GM20431 (cell line): ENCODE results near the gene MED9.
"Not testable (repeated sequence)": the region's sequence is repeated elsewhere in the genome, so short reads cannot be mapped to it uniquely, and the experiment has no call there.

Experiments
- in situ Hi-C: fragments of 300-500 bp; cut with MseI, MboI; formaldehyde crosslinking; loops from one replicate; pipeline ENCODE4 v1.15.0; 2020; ENCODE audit warnings: low sequenced_read_pairs; ENCODE audit not compliant: unreplicated experiment

MED9 gene

GRCh38 chr17:17454276-17454675, 22.5 kb upstream of the MED9 start:
- in situ Hi-C loops, result no loop called here

- in situ Hi-C loops, result not testable (repeated sequence)
These were observed 22.1 kb upstream of the MED9 start for GRCh38 chr17:17454700-17455099.

- in situ Hi-C loops, result no loop called here
These were observed 21.6 kb upstream of the MED9 start for GRCh38 chr17:17455173-17455572.

- in situ Hi-C loops, result no loop called here
These were observed 20.5 kb upstream of the MED9 start for GRCh38 chr17:17456251-17456650.

DNA sequence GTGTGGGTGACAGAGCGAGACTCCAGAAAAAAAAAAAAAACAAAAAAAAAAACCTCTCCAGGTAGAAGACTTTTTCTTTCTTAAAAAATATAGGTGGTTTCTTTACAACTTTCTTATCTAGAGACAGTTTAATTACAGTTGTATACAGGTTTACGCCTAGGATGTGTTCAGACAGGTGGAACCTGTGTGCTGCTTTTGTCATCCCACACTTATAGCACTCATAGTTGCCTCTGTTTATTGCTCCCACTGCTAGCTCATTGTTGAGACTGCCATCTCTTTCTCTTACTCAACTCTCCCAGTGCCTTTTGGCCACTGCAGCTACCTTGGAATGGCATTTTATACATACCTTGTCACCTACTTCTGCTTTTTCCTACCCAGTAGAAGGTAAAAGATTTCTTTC, 19.1 kb upstream of the MED9 start:
- in situ Hi-C loops, result no loop called here

DNA sequence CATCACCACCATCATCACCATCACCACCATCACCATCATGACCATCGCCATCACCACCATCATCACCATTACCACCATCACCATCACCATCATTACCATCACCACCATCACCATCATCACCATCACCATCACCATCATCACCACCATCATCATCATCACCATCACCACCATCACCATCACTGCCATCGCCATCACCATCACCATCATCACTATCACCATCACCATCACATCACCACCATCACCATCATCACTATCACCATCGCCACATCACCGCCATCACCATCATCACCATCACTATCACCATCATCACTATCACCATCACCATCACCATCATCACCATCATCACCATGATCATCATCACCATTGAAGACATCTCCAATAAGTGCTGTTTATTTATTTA, 16.8 kb upstream of the MED9 start:
- in situ Hi-C loops, result no loop called here

DNA sequence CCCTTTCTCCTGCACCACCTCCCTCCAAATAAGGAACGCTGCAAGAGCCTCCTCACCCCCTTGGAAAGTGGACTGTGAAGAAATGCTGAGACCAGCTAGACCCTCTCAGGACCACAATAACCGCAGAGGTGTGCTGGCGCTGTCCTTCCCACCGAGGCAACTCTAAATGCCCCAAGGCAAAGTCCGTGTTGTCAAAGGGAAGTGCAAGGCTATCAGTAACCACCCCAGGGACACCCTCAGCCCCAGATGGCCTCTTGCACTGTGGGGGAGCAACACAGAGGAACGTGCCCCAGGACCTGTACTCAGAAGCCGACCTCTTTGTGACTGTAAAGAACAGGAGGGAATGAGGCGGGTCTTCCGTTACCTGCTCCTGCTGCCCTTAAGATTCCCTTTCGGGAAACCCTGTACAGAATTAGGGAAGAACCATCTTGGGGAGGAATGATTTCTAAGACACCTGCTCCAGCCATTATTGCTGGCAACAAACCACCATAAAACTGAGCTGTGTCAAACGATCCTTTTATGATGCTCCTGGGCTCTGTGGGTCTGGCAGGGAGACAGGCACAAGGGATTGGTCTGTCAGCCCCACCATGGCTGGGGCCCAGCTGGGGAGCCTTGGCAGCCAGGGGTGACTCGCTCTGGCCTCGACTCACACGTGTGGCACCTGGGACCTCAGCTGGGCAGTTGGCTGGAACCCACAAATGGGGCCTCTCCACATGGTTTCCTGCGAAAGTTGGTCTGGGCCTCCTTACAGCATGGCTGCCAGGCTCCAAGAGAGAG, 14.6 kb upstream of the MED9 start:
- in situ Hi-C loops, result no loop called here

DNA sequence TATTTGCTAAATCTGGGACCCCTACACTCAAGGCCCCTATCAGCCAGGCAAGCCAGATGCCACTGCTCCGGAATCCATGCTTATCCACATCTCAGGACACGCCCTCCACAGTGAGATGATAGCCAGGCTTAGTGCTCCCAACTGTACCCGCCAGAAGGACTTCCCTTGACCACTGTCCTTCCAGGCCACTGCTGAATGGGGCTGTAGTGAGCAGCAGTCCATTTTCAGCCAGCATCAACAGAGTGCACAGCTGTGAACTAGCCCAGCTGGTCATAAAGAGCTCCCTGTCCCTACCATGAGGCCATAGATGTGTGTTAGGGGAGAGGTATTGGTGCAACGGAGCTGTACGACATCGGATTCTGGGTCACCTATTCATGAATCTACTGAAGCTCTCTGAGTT, 13.0 kb upstream of the MED9 start:
- in situ Hi-C loops, result no loop called here

- in situ Hi-C loops, result not testable (repeated sequence)
These were observed 10.9 kb upstream of the MED9 start for GRCh38 chr17:17465878-17466277.

- in situ Hi-C loops, result no loop called here
These were observed 10.3 kb upstream of the MED9 start for GRCh38 chr17:17466511-17466910.

DNA sequence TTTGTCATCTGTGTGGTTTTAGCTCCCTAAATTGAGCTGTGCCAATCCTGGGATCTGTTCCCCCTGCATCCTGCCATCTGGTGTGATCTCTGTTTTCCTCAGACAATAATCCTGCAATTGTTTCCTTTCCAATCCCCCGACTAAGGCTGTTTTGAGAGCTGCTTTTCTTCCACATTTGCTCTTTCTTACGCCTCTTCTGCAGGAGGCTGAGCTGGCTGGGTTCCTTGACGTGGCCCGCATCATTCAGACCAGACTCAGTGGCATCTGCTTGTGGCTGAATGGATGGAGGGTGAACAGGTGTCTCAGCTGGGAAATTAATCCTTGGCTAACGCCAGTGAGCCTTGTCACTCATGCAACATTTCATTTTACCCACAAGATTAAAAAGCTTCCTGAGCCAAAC, 9.8 kb upstream of the MED9 start:
- in situ Hi-C loops, result no loop called here

DNA sequence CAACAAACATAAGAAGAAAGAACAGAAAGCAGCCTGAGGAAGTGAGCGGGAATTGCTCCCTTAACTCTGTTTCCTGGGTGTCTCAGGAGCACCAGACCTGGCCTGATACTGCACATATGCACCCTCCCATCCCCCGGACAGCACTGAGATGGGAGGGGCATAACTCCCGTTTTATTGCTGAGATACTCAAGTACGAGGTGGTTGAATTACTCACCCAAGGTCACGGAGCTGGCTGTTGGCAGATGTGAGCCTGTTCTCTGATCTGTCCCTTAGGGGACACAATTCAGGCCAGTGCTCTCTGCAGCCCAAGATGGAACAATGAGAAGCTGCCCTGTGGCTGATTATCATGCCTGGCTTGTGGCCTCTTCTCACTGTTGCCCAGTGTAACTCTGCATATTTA, 9.1 kb upstream of the MED9 start:
- in situ Hi-C loops, result no loop called here

- in situ Hi-C loops, result no loop called here
These were observed 8.4 kb upstream of the MED9 start for GRCh38 chr17:17468217-17469010.

GRCh38 chr17:17469358-17469757, 7.4 kb upstream of the MED9 start:
- in situ Hi-C loops, result no loop called here

DNA sequence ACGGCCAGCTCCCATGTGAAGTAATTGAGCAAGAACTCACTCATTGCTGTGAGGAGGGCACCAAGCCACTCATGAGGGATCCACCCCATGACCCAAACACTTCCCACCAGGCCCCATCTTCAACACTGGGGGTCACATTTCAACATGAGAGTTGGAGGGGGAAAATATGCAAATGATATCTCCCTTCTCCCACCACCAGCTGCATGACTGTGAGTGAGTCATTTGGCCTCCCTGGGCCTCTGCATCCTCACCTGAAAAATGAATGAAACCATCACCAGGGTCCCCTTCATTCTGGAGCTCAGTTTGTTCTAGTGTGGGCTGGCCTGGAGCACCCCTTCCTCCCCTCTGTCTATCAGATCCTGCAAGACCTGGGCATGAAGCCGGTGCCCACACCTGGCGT, 6.8 kb upstream of the MED9 start:
- in situ Hi-C loops, result no loop called here

DNA sequence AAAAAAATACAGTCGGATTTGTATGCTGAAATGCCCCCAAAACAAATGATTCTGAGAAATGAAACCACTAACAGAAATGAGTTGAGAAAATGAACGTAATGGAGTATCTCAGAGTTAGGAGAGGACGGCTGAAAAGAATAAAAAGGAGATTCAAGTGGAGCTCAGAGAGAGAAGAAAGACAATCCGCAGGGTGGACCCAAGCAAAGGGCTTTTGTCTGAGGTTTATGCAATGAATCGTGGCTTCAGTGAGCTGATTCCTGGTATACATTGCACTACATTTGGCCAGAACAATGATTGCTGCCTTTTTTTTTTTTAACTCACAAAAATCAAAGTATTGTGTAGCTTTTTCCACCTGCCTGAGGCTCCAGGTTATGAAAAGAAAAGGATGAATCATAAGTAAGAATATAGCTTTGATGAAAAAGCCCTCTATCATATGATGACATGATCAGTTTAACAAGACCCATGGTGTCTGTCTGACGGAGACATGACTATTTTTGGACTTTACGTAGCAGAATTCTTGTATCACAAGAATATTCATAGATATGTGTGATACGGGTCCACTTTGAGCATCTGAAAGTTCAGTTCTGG, 4.4 kb upstream of the MED9 start:
- in situ Hi-C loops, result no loop called here

DNA sequence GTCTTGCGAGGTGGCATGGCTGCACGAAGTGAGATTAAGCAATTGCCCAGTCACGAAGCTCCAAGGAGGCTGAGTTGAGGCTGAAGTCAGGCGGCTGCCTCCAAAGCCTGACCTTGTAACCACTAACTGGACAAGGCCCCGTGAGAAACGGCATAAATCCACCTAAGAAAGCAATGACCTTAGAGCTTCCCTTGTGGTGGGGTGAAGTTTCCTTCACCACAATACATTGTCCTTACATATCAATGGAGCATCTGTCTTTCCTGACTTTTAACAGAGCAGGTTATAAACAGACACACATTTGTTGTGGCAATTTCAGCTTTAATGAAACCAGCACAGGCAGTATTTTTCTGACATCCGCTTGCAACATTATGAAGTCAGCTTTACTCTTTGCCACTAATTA, 2.5 kb upstream of the MED9 start:
- in situ Hi-C loops, result no loop called here

DNA sequence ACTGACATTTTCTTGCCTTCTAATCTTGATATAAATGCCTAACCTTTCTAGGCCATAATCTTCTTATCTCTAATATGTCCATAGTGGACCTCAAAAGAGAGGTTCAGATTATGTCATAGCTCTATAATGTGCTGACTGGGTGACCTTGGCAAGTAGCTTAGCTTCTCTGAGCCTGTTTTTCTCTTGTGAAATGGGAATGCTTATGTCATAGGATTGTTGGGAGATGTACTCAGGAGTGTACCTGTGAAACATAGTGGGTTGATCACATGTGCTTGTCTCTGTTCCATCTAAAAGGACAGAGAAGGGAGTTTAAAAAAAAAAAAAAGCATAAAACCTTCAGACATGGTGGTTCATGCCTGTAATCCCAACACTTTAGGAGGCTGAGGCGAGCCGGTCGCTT, 2.4 kb downstream of the MED9 start:
- in situ Hi-C loops, result no loop called here

DNA sequence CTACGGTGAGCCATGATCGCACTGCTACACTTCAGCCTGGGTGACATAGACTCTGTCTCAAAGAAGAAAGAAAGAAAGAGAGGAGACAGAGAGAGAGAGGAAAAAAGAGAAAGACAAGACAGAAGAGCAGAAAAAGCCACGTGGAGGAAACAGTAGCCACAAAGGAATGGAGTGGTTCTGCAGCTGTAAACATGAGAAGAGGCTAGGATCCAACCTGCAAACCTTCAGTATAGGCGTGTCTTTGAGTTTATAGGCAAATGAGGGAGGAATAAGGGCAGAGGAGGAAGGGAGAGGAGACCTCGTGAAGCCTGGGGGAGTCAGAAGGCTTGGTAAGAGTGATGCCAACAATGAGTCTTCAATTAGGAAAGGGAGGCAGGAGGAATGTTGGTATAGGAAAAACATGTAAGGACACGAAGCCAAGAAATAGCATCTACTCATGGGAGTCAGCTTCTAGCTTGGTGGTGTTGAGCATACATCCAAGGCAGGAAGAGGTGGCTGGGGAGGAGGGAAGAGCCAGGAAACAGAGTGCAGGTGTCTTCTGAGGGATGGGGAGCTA, 3.9 kb downstream of the MED9 start:
- in situ Hi-C loops, result no loop called here

- in situ Hi-C loops, result no loop called here
These were observed 5.1 kb downstream of the MED9 start for GRCh38 chr17:17481860-17482259.

GRCh38 chr17:17484451-17484899, 7.7 kb downstream of the MED9 start:
- in situ Hi-C loops, result no loop called here
